OCI-LY1 (cell line): ENCODE measurements around the gene KLK7.

Source experiments
- H2AFZ ChIP-seq: fragments of 200-600 bp; sonication (generic), shearing (Covaris generic); 2 replicates; pipeline ENCODE4 v1.6.0; 2014; ENCODE audit warnings: antibody characterized with exemption, mild to moderate bottlenecking, low read length
- H3F3A ChIP-seq: fragments of 200-600 bp; sonication (generic), shearing (Covaris generic); 2 replicates; pipeline ENCODE4 v1.6.0; 2014; ENCODE audit warnings: mild to moderate bottlenecking, antibody characterized with exemption, low read length, moderate library complexity; ENCODE audit not compliant: insufficient read depth
- H3K27ac ChIP-seq: fragments of 200-600 bp; sonication (generic); 2 replicates; pipeline ENCODE4 v1.5.1; 2014; ENCODE audit warnings: low read length, mixed run types, mild to moderate bottlenecking, low read depth; ENCODE audit not compliant: poor library complexity, severe bottlenecking
- H3K27me3 ChIP-seq: fragments of 200-600 bp; sonication (generic); 2 replicates; pipeline ENCODE4 v1.6.0; 2014; ENCODE audit warnings: antibody characterized with exemption, mild to moderate bottlenecking, low read length, moderate library complexity; ENCODE audit not compliant: insufficient read depth
- H3K36me3 ChIP-seq: fragments of 200-600 bp; sonication (generic); 2 replicates; pipeline ENCODE4 v1.6.1; 2014; ENCODE audit warnings: mild to moderate bottlenecking, antibody characterized with exemption, low read length, moderate library complexity, mixed read lengths; ENCODE audit not compliant: insufficient read depth
- H3K4me1 ChIP-seq: fragments of 200-600 bp; sonication (generic); 2 replicates; pipeline ENCODE4 v1.5.1; 2014; ENCODE audit warnings: mild to moderate bottlenecking, low read length, moderate library complexity; ENCODE audit not compliant: insufficient read depth, severe bottlenecking
- H3K4me2 ChIP-seq: fragments of 200-600 bp; sonication (generic), shearing (Covaris generic); 2 replicates; pipeline ENCODE4 v1.6.1; 2014; ENCODE audit warnings: low read length
- H3K4me3 ChIP-seq: fragments of 200-600 bp; sonication (generic); 2 replicates; pipeline ENCODE4 v1.5.1; 2014; ENCODE audit warnings: low read length, low read depth, mild to moderate bottlenecking, mixed read lengths; ENCODE audit not compliant: poor library complexity, severe bottlenecking
- H3K79me2 ChIP-seq: fragments of 200-600 bp; shearing (Covaris generic); 2 replicates; pipeline ENCODE4 v1.6.1; 2016; ENCODE audit warnings: mixed run types, low read length, mixed read lengths; ENCODE audit not compliant: insufficient read depth
- H3K9ac ChIP-seq: fragments of 200-600 bp; sonication (generic), shearing (Covaris generic); 2 replicates; pipeline ENCODE4 v1.6.1; 2014; ENCODE audit warnings: mild to moderate bottlenecking, low read length, mixed read lengths
- H3K9me2 ChIP-seq: fragments of 200-600 bp; sonication (generic), shearing (Covaris generic); 2 replicates; pipeline ENCODE4 v1.6.1; 2014; ENCODE audit warnings: low read depth, mild to moderate bottlenecking, low read length, mixed read lengths
- H3K9me3 ChIP-seq: fragments of 200-600 bp; shearing (Covaris generic); 2 replicates; pipeline ENCODE4 v1.6.1; 2014; ENCODE audit warnings: low read length, mixed read lengths
- H4K20me1 ChIP-seq: fragments of 200-600 bp; sonication (generic), shearing (Covaris generic); 2 replicates; pipeline ENCODE4 v1.6.0; 2016; ENCODE audit warnings: mild to moderate bottlenecking, low read length; ENCODE audit not compliant: insufficient read depth
- EZH2 ChIP-seq: fragments of 200-600 bp; sonication (generic), shearing (Covaris generic); IDR thresholded peaks from 2 replicates; pipeline ENCODE4 v1.8.0; 2017; ENCODE audit warnings: borderline replicate concordance, mixed run types, mild to moderate bottlenecking, antibody characterized with exemption, low read length, moderate library complexity, mixed read lengths
- TF ChIP-seq, protein P1 (sequence below): fragments of 200-600 bp; sonication (generic), shearing (Covaris generic); IDR thresholded peaks from 2 replicates; pipeline ENCODE4 v1.5.1; 2017; ENCODE audit warnings: mild to moderate bottlenecking, antibody characterized with exemption, low read length, moderate library complexity, mixed read lengths

Gene KLK7

DNA sequence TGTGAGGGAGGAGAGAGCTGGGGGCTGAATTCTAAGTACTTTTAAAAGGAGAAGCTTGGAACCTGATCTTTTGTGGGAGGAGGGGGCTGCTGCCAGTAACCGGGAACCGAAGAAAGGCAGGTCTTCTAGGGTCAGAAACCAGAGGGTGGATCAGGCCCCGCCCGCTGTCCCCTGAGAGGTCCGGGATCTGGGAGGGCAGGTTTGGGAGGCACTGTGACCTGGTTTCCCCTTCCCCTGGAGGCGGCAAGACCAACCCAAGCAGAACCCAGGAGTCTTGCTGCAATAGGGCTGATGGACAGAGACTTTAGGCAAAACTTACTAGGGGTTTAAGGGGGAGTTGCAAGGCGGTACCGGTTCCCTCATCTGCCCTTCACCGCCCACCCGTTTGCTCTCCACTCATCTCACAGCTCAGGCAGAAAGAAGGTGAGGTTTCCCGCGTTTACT lies 18.4 kb upstream of the KLK7 start:
- Histone ChIP-seq H3F3A (no peaks in the 10 kb centered on the region), H2AFZ (no peak overlapping the region), H3K4me2 (no peak overlapping the region)

DNA sequence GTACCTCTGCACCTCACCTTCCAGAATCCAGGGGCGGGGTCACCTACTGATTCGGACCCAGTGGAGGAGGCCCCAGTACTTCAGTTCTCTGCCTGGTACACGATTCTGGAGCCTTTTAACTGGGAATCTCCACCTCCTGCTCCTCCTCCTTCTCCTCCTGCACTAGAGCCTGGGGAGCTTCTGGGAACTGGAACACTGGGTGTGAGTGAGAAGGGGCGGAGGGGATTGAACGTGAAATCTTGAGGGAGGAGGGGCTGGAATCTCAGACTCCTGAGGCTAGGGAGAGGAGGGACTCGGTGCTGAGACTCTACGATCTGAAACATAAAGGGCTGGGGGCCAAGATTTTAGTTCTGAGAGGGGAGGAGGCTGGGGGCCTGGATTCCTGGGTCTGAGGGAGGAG lies 17.8 kb upstream of the KLK7 start, which contains the start of gene KLK8:
KLK8 (minus strand) TSS at position 90 of the 400 bp plus-strand sequence. CDS start 437 bp downstream, outside the sequence.
- no peaks in the 10 kb centered on the region for H3K9me3 ChIP-seq
- no peaks in the 10 kb centered on the region for H3F3A ChIP-seq
- H3K4me2 ChIP-seq = no peak within 1 kb of the TSS
- H3K36me3 ChIP-seq = no peaks in the 10 kb centered on the region
- no peaks in the 10 kb centered on the region for H3K4me1 ChIP-seq
- H3K9ac ChIP-seq = no peak within 1 kb of the TSS
- no peaks in the 10 kb centered on the region for H3K79me2 ChIP-seq
- no peaks in the 10 kb centered on the region for H3K9me2 ChIP-seq
- TF ChIP-seq EZH2 = no peak
- TF ChIP-seq, protein P1, sequence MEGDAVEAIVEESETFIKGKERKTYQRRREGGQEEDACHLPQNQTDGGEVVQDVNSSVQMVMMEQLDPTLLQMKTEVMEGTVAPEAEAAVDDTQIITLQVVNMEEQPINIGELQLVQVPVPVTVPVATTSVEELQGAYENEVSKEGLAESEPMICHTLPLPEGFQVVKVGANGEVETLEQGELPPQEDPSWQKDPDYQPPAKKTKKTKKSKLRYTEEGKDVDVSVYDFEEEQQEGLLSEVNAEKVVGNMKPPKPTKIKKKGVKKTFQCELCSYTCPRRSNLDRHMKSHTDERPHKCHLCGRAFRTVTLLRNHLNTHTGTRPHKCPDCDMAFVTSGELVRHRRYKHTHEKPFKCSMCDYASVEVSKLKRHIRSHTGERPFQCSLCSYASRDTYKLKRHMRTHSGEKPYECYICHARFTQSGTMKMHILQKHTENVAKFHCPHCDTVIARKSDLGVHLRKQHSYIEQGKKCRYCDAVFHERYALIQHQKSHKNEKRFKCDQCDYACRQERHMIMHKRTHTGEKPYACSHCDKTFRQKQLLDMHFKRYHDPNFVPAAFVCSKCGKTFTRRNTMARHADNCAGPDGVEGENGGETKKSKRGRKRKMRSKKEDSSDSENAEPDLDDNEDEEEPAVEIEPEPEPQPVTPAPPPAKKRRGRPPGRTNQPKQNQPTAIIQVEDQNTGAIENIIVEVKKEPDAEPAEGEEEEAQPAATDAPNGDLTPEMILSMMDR = no peak
- H3K27ac ChIP-seq = no peak within 1 kb of the TSS
- no peaks in the 10 kb centered on the region for H3K27me3 ChIP-seq
- no peak within 1 kb of the TSS for H3K4me3 ChIP-seq
- H2AFZ ChIP-seq = no peak within 1 kb of the TSS
- H4K20me1 ChIP-seq = no peaks in the 10 kb centered on the region

More for the DNA sequence above, 18.4 kb upstream of the KLK7 start:
- H3K9ac ChIP-seq = no peak overlapping the region
- no peaks in the 10 kb centered on the region for H3K27me3 ChIP-seq
- TF ChIP-seq, protein P1 = no peak
- TF ChIP-seq EZH2 = no peak
- no peaks in the 10 kb centered on the region for H3K4me1 ChIP-seq
- no peaks in the 10 kb centered on the region for H4K20me1 ChIP-seq
- H3K27ac ChIP-seq = no peak overlapping the region
- no peaks in the 10 kb centered on the region for H3K9me3 ChIP-seq
- H3K9me2 ChIP-seq = no peaks in the 10 kb centered on the region
- H3K4me3 ChIP-seq = no peak overlapping the region
- no peaks in the 10 kb centered on the region for H3K36me3 ChIP-seq
- H3K79me2 ChIP-seq = no peaks in the 10 kb centered on the region

DNA sequence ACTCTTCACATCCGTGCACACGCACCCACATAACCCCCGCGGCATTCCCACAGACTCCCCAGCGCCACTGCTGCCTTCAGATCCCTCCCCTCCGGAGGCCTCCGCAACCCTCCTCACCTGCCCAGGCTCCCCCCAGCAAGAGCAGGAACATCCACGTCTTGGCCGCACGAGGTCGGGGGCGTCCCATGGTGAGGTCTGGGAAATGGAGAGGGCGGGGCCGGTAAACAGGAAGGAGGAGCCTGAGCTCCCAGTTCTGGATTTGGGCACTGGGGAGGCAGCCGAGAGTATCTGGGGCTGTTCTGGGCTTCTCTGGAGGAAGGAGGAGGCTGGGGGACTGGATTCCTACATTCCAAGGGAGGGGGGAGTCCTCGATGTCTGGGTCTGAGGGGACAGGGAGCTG lies 17.3 kb upstream of the KLK7 start:
- H3K27ac ChIP-seq = no peak overlapping the region
- H4K20me1 ChIP-seq = no peaks in the 10 kb centered on the region
- no peak overlapping the region for H3K4me3 ChIP-seq
- no peaks in the 10 kb centered on the region for H3K36me3 ChIP-seq
- H3K79me2 ChIP-seq = no peaks in the 10 kb centered on the region
- no peaks in the 10 kb centered on the region for H3K9me2 ChIP-seq
- no peaks in the 10 kb centered on the region for H3K9me3 ChIP-seq
- H3K4me2 ChIP-seq = no peak overlapping the region
- H3F3A ChIP-seq = no peaks in the 10 kb centered on the region
- TF ChIP-seq, protein P1 = no peak
- no peak for TF ChIP-seq EZH2
- H3K4me1 ChIP-seq = no peaks in the 10 kb centered on the region
- H3K27me3 ChIP-seq = no peaks in the 10 kb centered on the region
- no peak overlapping the region for H2AFZ ChIP-seq
- H3K9ac ChIP-seq = no peak overlapping the region
